GM12892 (cell line): ENCODE data around the gene E2F1.
A peak's percentile ranks its signal among the peaks of the same experiment; 100 is the strongest.

ENCODE experiments used
- DNase-seq: peaks from one replicate; pipeline ENCODE4 v3.0.0; 2011; ENCODE audit not compliant: insufficient read length
- FAIRE-seq: peaks from 2 replicates; lab custom pipeline; 2011; peaks lifted over from hg19 to GRCh38; lab: Jason Lieb, UNC
- POLR2A ChIP-seq: IDR thresholded peaks from 2 replicates; pipeline ENCODE4 v1.6.1; 2011; ENCODE audit warnings: low read depth, low read length, control low read depth
- POLR2AphosphoS5 ChIP-seq: IDR thresholded peaks from 2 replicates; pipeline ENCODE4 v1.6.1; 2011; ENCODE audit warnings: low read depth, low read length, control low read depth
- TAF1 ChIP-seq: IDR thresholded peaks from 2 replicates; pipeline ENCODE4 v1.6.1; 2011; ENCODE audit warnings: low read depth, mild to moderate bottlenecking, control low read depth, low read length, borderline replicate concordance

Gene E2F1

DNA sequence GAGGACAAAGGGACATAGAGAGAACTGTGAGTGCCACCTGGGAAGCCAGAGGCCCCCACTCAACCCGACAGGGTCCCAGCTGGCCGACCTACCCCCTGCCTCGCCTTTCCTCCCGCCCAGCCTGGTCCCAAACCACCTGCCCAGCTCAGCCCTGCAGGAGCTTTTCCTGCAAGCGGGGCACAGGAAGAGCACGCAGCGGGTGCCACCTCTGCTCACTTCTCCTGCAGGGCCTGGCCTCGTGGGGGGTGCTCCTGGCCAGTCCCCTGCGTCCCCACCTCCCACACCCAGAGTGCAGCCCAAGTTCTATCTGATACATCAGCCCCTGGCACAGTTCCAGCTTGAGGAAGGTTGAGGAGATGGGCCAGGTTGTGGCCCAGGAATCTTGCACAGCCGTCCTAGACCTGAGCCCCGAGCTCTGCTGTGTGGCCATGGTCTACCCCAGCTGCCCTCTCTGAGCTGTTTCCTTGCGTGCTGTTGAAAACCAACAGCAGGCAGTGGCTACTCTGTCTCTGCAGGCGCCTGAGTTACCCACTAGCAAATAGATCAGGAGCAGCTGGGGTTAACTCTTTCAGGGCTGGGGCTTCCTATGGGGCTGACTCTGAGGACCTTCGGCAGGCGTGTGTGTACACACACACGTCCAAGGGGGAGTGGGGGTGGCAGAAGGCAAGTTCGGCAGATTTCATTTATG is 13.6 kb downstream of the E2F1 start:
- no peak for FAIRE-seq
- no peak for TF ChIP-seq POLR2A
- no peak for TF ChIP-seq TAF1
- TF ChIP-seq POLR2AphosphoS5 = no peak
- no peak for DNase-seq

GRCh38 chr20:33671573-33672288 is 14.5 kb downstream of the E2F1 start:
- DNase-seq (no peak), FAIRE-seq (no peak)
- no peak for TF ChIP-seq POLR2AphosphoS5
- TF ChIP-seq TAF1 = no peak
- no peak for TF ChIP-seq POLR2A

- DNase-seq (no peak), FAIRE-seq (no peak)
- TF ChIP-seq POLR2AphosphoS5 (no peak), TAF1 (no peak), POLR2A (no peak)
Measured at GRCh38 chr20:33670715-33671499, 15.3 kb downstream of the E2F1 start.

GRCh38 chr20:33669873-33670640 is 16.1 kb downstream of the E2F1 start:
- no peak for TF ChIP-seq TAF1
- TF ChIP-seq POLR2A = no peak
- TF ChIP-seq POLR2AphosphoS5 = no peak
- no peak for DNase-seq
- no peak for FAIRE-seq

DNA sequence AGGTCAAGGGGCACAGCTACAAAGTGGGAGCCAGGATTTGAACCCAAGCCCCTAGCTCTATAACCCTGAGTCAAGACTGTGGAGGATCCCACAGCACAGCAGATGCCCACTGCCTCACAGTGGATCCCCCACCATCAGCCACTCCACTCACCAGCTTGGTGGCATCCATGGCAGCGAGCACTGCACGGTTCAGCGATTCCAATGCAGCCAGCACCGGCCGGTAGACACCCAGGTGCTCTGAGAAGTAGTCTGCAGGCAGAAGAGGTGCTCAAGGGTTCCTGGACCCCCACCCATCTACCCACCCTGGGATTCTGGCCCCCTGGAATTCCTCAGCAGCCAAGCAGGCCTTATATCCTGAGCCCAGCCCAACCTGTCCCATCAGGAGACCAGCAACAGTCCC is 17.0 kb downstream of the E2F1 start:
- DNase-seq = no peak
- no peak for FAIRE-seq
- TF ChIP-seq POLR2AphosphoS5 = no peak
- TF ChIP-seq POLR2A = no peak
- TF ChIP-seq TAF1 = no peak

DNA sequence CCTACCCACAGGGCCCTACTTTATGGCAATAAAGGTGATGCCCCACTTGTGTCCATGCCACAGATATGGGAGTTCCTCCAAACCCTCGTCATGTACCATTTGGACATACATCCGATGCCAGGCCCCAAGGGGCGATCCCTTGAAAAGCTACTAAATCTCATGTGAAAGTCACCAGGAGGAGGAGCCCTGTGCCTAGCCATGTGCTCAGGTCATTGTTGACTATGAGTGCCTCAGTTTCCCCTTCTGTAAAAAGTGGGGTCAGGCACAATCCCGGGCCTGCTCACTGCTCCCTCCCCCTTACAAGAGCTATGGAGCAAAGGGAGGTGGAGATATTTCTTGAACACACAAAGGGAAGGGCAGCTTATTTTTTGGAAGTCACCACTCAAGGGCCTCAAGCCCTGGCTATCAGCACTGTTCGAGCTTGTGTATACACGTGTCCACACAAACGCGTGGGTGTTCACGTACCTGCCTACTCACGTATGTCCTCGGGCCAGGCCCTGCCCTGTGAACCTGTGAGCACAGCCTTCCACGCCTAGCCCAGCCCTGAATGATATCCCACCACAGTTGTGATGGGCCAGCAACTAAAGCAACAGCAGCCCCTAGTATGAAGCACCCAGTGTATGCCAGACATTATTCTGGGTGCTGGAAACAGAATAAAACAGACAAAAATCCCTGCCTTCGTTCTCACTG is 17.6 kb downstream of the E2F1 start:
- no peak for DNase-seq
- no peak for TF ChIP-seq TAF1
- no peak; the same call in 1 of the 2 replicates for TF ChIP-seq POLR2A
- no peak for TF ChIP-seq POLR2AphosphoS5
- FAIRE-seq = no peak

GRCh38 chr20:33667676-33668465 is 18.3 kb downstream of the E2F1 start:
- peak; percentile 91 for DNase-seq
- FAIRE-seq = peak; percentile 92
- no peak for TF ChIP-seq POLR2AphosphoS5
- TF ChIP-seq TAF1 = no peak
- TF ChIP-seq POLR2A = no peak

DNA sequence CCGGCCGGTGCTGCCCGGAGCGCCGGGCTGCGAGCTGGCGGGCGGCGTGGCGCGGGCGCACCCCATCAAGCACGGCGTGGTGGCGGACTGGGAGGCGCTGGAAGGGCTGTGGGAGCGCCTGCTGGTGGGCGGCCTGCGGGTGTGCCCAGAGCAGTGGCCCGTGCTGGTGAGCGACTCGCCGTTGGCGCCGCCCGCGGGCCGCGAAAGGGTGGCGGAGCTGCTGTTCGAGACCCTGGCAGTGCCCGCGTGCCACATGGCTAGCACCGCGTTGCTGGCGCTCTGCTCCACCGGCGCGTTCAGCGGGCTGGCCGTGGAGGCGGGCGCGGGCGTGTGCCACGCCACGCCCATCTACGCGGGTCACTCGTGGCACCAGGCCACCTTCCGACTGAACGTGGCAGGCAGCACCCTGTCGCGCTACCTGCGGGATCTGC is 18.9 kb downstream of the E2F1 start:
- FAIRE-seq (peak; percentile 24), DNase-seq (peak; percentile 50)
- TF ChIP-seq TAF1 (no peak), POLR2AphosphoS5 (no peak), POLR2A (no peak)

- peak; percentile 79 for TF ChIP-seq POLR2A
- TF ChIP-seq POLR2AphosphoS5 = peak; percentile 77
- 0 out of 2 replicates have a peak, but pooled peaks have one; percentile 63 for TF ChIP-seq TAF1
- peak; percentile 93 for DNase-seq
- peak; percentile 84 for FAIRE-seq
Measured at GRCh38 chr20:33666293-33667244, 19.6 kb downstream of the E2F1 start, which contains the start of gene ACTL10. TSS of gene ACTL10 (plus strand) at chr20:33666943. CDS start at chr20:33667498, 555 bp downstream.
